ENCODE results near the gene IMP4.
A peak's percentile ranks its signal among the peaks of the same experiment; 100 is the strongest.

Gene IMP4, protein sequence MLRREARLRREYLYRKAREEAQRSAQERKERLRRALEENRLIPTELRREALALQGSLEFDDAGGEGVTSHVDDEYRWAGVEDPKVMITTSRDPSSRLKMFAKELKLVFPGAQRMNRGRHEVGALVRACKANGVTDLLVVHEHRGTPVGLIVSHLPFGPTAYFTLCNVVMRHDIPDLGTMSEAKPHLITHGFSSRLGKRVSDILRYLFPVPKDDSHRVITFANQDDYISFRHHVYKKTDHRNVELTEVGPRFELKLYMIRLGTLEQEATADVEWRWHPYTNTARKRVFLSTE

DNA sequence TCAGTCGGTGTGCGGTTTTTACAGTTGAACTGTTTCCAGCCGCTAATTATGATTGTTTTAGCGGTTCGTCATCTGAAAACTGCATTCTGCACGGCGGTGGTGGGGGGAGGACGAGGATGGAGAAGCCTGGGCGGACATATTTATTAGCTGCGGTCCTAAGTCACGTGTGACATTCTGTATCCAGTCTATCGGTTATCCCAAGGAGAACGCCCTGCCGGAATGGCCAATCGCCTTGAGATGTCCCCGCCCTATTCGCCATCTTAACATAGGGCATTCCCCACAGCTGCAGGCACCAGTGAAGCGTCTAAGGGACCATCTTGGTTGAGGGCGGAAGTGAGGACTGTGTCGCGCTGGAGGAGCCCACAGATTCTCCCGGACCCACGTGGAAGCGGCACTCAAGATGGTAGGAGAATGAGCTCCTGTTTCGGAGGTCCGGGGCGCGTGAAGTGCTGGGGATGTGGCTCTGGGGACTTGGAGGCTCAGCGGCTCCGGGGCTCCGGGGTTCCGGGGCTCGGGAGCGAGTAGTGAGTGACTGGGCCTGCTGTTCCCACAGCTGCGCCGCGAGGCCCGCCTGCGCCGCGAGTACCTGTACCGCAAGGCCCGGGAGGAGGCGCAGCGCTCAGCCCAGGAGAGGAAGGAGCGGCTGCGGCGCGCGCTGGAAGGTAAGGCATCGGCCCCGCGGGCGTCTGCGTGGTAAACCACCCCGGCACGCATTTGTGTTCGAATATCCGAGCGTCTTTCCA is at the start of gene IMP4:
Gene IMP4 (plus strand): TSS at position 365 of the 743 bp plus-strand sequence. CDS start 36 bp downstream, at position 401.
- peak within 1 kb of the TSS; percentile 94 for H3K4me3 ChIP-seq (ENCODE audit: low read length)
- TF ChIP-seq ZNF274 (IDR thresholded peaks at IDR 0.05; ENCODE audit: low read depth, low read length) = no peak

DNA sequence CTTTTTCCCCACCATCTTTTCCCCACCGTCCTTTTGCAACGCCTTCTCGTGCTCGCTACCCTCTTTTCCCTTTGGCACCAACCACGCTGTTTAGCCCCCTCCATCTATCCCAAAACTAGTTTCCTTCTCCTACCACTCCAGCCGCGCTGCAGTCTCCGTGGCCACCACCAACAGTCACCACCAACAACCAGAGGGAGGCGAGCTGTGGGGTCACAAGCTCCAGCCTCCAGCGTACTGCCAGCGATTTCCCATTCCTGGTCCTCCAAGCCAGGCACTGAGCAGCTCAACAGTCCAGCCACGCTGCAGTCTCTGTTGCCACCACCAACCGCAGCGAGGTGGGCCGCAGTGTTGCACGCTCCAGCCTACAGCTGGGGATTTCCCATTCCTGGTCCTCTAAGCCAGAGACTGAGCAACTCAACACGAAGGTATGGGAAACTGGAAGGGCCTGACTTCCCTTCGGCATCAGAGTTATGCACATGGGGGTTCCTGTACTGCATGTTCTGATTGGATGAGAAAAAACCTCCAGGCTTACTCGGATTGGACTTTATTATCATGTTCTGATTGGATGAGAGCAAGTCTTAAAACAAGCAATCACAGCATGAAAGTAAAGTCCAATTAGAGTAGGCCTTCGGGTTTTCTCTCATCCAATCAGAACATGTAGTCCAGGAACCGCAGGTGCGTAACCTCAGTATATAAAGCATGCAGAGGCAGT is 42.3 kb upstream of the IMP4 start:
- H3K4me3 ChIP-seq (ENCODE audit: low read length) = no peak overlapping the region
- no peak for TF ChIP-seq ZNF274 (IDR thresholded peaks at IDR 0.05; ENCODE audit: low read depth, low read length)

DNA sequence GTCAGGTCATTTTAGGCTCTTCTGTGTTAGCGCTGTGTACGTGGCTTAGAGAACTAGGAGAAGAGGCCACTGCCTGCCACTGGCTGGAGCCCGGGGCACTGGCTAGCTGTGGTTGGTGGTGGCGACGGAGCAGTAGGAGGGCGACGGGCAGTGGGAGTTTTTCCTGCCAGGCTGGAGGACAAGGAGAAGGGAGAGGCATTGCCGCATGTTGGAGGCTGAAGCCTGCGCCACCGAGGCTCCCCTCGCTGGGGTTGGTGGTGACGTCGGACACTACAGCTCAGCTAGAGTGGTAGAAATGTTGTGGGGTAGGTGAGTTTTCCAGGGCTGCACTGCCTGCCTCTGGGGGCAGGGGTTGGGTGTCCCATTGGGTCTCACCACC is 41.7 kb upstream of the IMP4 start:
- TF ChIP-seq ZNF274 (IDR thresholded peaks at IDR 0.05; ENCODE audit: low read depth, low read length) = no peak
- H3K4me3 ChIP-seq (ENCODE audit: low read length) = no peak overlapping the region

DNA sequence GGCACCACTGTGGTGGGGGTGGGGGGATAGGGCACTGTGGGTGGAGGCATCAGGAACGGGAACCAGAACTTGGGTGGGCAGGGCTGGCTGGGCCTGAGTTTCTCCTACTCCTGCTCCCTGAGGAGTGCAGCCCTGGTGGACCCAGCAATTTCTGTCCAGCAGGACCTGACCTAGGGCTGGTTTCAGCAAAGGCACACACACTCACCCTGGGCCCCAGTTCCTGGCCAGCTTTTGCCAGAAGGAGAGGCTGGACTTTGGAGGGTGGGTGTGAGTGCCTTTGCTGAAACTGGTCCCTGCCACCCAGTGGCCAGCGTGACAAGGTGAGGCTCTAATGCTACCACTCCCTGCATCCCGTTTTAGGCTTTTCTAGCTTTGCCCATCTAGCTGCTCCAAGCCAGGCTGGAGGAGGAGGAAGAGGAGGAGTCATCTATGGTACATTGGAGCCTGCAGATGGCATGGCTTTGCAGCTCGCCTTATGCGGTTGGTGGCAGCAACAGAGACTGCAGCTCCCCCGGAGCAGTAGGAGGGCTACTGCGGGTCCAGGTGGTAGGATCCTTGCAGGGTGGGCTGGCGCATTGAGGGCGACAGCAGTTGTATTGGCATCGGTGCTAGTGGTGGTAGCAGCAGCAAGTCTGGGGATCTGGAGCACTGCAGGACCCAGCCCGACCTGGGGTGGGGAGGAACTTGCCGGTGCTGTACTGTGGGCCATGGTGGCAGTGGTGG is 40.4 kb upstream of the IMP4 start:
- no peak for TF ChIP-seq ZNF274 (IDR thresholded peaks at IDR 0.05; ENCODE audit: low read depth, low read length)
- no peak overlapping the region for H3K4me3 ChIP-seq (ENCODE audit: low read length)

DNA sequence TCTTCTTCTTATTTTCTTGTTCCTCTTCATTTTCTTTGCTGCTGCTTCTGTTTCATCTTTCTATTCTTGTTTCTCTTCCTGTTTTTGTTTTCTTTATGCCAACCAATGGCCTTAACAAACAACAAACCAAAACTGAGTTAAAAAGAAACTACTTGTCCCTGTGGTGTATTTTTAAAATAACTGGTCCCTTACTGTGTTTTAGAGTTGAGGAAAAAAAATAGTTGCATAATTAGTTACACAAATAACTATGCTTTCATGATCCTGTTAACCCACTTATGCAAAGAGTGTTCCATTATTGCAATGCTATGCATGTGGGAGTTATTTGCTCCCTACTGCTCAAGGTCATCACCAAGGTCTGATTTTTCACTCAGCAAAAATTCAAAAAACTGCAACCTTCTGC is 39.5 kb upstream of the IMP4 start:
- H3K4me3 ChIP-seq (ENCODE audit: low read length) = no peak overlapping the region
- no peak for TF ChIP-seq ZNF274 (IDR thresholded peaks at IDR 0.05; ENCODE audit: low read depth, low read length)

DNA sequence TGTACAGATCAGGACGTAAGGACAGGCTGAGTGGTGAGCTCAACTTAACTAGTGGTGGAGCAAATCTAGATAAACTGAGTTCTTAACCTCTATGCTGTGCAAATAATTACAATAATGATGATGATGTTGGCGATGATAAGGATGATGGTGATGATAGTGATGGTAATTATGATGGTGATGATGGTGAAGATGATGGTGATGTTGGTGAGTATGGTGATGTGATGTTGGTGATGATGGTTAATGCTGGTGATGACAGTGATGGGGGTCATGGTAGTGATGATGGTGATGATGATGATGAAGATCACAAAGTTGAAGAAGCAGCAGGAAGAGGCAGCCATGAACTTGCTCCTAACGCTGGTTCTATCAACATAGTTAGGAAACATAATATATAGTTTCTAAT is 38.0 kb upstream of the IMP4 start:
- no peak overlapping the region for H3K4me3 ChIP-seq (ENCODE audit: low read length)
- TF ChIP-seq ZNF274 (IDR thresholded peaks at IDR 0.05; ENCODE audit: low read depth, low read length) = no peak

DNA sequence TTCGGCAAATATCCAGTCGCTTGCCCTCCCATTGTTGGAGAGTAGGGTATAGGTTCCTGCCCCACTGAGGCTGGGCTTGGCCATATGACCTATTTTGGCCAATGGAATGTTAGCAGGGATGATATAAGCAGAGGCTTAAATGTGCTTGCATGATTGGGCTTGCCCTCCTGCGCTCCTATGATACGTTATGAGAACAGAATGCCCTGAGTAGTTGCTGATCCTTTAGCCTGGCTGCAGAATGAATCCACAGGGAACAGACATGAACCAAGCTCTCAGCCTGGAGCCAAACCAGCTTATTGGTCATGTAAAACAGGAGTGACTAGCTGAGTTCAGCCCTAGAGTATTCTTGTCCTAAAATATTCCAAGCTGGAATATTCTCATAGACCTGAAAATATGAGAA is 34.8 kb upstream of the IMP4 start:
- H3K4me3 ChIP-seq (ENCODE audit: low read length) = no peak overlapping the region
- no peak for TF ChIP-seq ZNF274 (IDR thresholded peaks at IDR 0.05; ENCODE audit: low read depth, low read length)

DNA sequence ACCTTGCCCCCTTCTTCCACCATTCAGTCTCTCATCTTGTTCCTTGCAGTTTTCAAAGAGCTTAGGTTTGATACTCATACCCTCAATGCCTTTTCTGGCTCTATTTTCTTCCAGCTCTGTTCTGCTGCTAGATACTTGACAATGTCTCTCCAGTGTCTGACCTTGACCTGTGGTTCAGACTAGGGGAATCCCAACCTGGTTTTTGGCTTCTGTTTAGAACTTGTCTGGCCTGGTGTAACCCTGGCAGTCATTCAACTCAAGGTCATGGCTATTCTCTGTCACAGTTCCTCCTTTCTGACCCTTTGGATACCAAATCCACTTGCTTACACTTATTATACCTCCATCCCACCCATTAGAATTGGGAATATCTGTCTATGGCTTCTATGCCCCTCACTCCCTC is 31.8 kb upstream of the IMP4 start:
- no peak for TF ChIP-seq ZNF274 (IDR thresholded peaks at IDR 0.05; ENCODE audit: low read depth, low read length)
- H3K4me3 ChIP-seq (ENCODE audit: low read length) = no peak overlapping the region

DNA sequence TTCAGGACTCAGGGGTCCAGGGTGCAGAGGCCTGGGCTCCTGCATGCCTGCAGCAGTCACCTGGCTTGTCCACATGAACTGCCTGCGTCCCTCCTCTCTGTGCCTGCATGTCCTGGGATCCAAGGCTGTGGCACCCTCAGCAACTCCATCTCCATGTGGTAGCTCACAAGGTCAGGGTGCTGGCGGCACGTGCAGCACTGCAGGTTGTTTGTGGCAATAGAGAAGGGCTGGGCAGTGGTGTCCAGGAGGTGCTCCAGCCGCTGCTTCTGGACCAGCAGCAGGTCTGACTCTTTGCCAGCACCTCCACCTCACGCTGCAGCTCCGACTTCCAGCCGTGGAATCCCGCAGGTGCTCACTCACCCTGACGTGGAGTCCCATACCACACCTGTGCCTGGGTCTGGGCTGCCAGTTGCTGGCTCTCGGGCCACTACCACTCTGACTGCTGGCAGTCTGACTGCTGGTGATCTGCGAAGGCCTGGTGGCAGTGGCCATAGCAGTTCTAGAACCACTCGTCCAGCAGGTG is 28.8 kb upstream of the IMP4 start:
- H3K4me3 ChIP-seq (ENCODE audit: low read length) = no peak overlapping the region
- TF ChIP-seq ZNF274 (IDR thresholded peaks at IDR 0.05; ENCODE audit: low read depth, low read length) = no peak

DNA sequence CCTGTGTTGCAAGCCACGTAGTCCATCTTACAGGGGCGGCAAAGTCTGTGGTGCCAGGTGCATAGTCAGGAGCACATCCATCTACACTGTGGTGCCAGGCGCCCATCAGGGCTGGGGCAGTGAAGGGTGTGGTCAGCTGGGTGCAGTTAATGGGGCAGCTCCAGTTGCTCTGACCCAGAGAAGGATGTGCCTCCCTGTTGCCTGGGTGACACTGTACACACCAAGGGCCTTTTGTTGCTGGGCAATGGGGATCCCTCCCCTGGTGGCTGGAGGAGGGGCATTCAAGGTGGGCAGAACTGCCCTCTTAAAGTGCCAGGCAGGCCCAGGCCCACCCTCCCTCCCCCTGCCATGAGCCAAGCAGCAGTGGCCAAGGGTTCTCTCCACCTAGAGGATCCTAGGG is 28.3 kb upstream of the IMP4 start:
- TF ChIP-seq ZNF274 (IDR thresholded peaks at IDR 0.05; ENCODE audit: low read depth, low read length) = no peak
- H3K4me3 ChIP-seq (ENCODE audit: low read length) = no peak overlapping the region

DNA sequence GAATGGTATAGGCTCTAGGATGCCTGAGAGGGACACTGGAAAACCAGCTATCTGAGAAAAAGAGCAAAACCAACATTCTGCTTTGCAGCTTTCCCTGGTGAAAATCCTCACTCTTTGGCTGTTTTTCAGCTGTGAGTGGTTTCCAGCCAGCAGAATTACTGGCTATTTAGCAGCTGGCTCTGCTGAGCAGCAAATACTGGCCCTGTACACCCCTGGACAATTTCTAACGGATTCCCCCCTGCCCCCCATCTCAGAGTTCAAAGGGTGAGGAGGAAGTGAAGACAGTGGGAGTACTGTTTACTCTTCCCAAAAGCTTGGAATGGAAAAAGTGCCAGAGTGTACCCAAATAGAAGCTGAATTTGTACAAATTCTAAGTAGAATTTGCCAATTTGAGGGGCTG is 26.1 kb upstream of the IMP4 start:
- no peak overlapping the region for H3K4me3 ChIP-seq (ENCODE audit: low read length)
- no peak for TF ChIP-seq ZNF274 (IDR thresholded peaks at IDR 0.05; ENCODE audit: low read depth, low read length)

DNA sequence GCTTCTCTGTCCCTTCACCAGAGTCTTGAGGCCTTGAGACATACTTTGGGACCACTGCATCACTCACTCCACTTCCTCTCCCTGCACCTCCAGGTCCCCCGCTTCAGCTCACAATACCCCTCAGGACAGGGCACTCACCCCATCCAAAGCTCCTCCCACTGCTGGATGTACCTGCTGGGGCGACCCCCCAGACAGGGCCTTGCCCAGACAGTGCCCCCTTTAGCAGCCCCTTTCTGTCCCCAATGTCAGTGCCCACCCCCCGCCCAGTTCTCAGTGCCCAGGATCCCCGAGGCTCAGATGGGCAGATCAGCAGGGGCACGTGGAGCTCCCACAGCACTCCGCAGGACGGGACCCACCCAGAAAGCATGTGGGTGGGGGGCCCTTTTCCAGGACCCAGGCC is 23.8 kb upstream of the IMP4 start:
- no peak overlapping the region for H3K4me3 ChIP-seq (ENCODE audit: low read length)
- TF ChIP-seq ZNF274 (IDR thresholded peaks at IDR 0.05; ENCODE audit: low read depth, low read length) = no peak

DNA sequence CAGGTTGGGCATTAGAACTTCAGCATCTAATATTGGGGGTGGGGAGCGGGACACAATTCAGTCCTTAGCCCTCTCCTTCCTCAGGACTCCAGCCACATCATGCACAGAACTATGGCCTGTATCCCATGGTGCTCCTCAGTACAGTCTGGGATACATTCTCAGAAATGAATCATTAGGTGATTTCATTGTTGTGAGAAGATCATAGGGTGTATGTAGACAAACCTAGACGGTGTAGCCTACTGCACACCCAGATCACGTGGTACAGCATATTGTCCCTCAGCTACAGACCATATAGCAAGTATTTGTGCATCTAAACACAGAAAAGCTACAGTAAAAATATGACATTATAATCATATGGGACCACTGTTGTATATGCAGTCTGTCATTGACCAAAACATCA is 23.2 kb upstream of the IMP4 start:
- no peak for TF ChIP-seq ZNF274 (IDR thresholded peaks at IDR 0.05; ENCODE audit: low read depth, low read length)

More for the DNA sequence above, 23.2 kb upstream of the IMP4 start:
- no peak overlapping the region for H3K4me3 ChIP-seq (ENCODE audit: low read length)

Measured in GM08714 (cell line).